Mammary epithelial cell (primary cell): ENCODE data around the gene KASH5.

Experiments used
- CTCF ChIP-seq, 2 donors: IDR thresholded peaks in 1 of 2; conservative IDR thresholded peaks in 1 of 2; 2 replicates each; pipeline ENCODE4 v1.5.1; 2011 to 2012; ENCODE audit warnings: inconsistent platforms in 2 of 2, low read length in 2 of 2, mild to moderate bottlenecking in 2 of 2, control low read depth in 1 of 2, low read depth in 1 of 2; ENCODE audit not compliant: insufficient read depth in 1 of 2; ENCODE audit errors: extremely low read depth in 1 of 2
- EZH2 ChIP-seq: IDR thresholded peaks from 2 replicates; pipeline ENCODE4 v1.6.1; 2012; ENCODE audit warnings: low read length, inconsistent platforms, borderline replicate concordance

DNA sequence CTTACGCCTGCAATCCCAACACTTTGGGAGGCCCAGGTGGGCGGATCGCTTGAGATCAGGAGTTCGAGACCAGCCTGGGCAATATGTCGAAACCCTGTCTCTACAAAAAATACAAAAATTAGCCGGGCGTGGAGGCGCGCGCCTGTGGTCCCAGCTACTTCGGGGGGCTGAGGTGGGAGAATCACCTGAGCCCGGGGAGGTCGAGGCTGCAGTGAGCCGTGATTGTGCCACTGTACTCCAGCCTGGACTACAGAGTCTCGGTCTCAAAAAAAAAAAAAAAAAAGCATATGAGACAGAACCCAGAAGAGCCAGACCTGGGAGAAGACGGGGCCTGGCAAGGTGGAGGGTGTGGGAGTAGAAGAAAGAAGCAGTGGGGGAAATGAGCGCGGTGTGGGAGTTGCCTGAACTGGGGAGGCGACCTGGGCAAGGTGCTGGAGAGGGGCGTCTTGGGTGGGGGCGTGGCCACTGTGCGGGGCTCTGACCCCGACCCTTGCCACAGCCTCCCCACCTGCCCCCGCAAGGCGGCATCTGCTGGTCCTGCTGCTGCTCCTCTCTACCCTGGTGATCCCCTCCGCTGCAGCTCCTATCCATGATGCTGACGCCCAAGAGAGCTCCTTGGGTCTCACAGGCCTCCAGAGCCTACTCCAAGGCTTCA, 23.8 kb upstream of the KASH5 start:
- no peak for TF ChIP-seq CTCF (conservative IDR thresholded peaks at IDR 0.05 in 1 of 2, IDR thresholded peaks at IDR 0.05 in 1 of 2; ENCODE audit: extremely low read depth in 1 of 2, insufficient read depth in 1 of 2, low read depth in 1 of 2, low read length in 2 of 2)
- no peak for TF ChIP-seq EZH2
